Ascending aorta (tissue), 2 donors: Measurements from ENCODE around the gene CCDC170. TPM values are rescaled to one million over a fixed set of nuclear protein-coding genes. Genes with fewer than 3 reads are reported as not detected.

ENCODE experiments used
- DNase-seq, 2 donors: peaks; one replicate each; pipeline ENCODE4 v3.0.0-alpha.2; 2019; ENCODE audit warnings: low spot score in 2 of 2
- H3K27ac ChIP-seq, 2 donors: fragments of 200-600 bp; sonication (generic); one replicate each; pipeline ENCODE4 v1.5.1; 2016 to 2017; ENCODE audit warnings: mild to moderate bottlenecking in 1 of 2
- H3K27me3 ChIP-seq: fragments of 200-600 bp; sonication (generic); one replicate; pipeline ENCODE4 v1.5.1; 2017
- H3K36me3 ChIP-seq, 2 donors: fragments of 200-600 bp; sonication (generic); one replicate each; pipeline ENCODE4 v1.5.1; 2016
- H3K4me1 ChIP-seq, 2 donors: fragments of 200-600 bp; sonication (generic); one replicate each; pipeline ENCODE4 v1.5.1; 2016 to 2017; ENCODE audit warnings: mild to moderate bottlenecking in 1 of 2
- H3K4me3 ChIP-seq, 2 donors: fragments of 200-600 bp; sonication (generic); one replicate each; pipeline ENCODE4 v1.5.1; 2016 to 2017; ENCODE audit warnings: mild to moderate bottlenecking in 1 of 2
- H3K9me3 ChIP-seq, 2 donors: fragments of 200-600 bp; sonication (generic); one replicate each; pipeline ENCODE4 v1.5.1; 2016
- CTCF ChIP-seq, 3 experiments: fragments of 200-600 bp in 2 of 3; fragments of 450-650 bp in 1 of 3; sonication (generic) in 2 of 3; IDR thresholded peaks; one replicate each; pipeline ENCODE4 v1.5.1; 2016 to 2019; ENCODE audit warnings: antibody characterized with exemption in 3 of 3, mild to moderate bottlenecking in 1 of 3, moderate library complexity in 1 of 3
- intact Hi-C: fragments of 100-400 bp; cut with DNase I; formaldehyde crosslinking; loops from one replicate; pipeline ENCODE4 v1.15.1; 2023
- total RNA-seq: library from RNA; depleted of rRNA; stranded (reverse); fragments of >200 nt; gene quantifications from one replicate; pipeline ENCODE4 v1.1.0, GENCODE V29; 2016

The CCDC170 gene
- total RNA-seq, 1 donor from 2014 or later = not detected

- H3K4me3 ChIP-seq = no peak overlapping the region
- intact Hi-C loops = no loop called here
Measured at GRCh38 chr6:151464702-151465101, 29.1 kb upstream of the CCDC170 start.

GRCh38 chr6:151475653-151476523 is 17.9 kb upstream of the CCDC170 start:
- Histone ChIP-seq H3K27ac (no peak overlapping the region), H3K4me3 (peak overlapping the region in 1 of 2 donors; percentile 9), H3K36me3 (no peaks in the 10 kb centered on the region), H3K9me3 (no peaks in the 10 kb centered on the region), H3K4me1 (peaks cover 0 to 3% of the 10 kb centered on the region in 2 donors), H3K27me3 (no peaks in the 10 kb centered on the region)
- intact Hi-C loops = loop anchor here (1.0 to 5.0 kb wide), 3 partner anchors 34 to 84 kb away; partner anchors contain the start of gene ZBTB2
- DNase-seq = no peak
- TF ChIP-seq CTCF (IDR thresholded peaks at IDR 0.05) = peak; percentile 59 to 83 (median 67)

More at GRCh38 chr6:151464702-151465101, 29.1 kb upstream of the CCDC170 start:
- Histone ChIP-seq H3K27me3 (no peaks in the 10 kb centered on the region), H3K36me3 (peaks cover 22 to 39% of the 10 kb centered on the region in 2 donors), H3K4me1 (no peaks in the 10 kb centered on the region), H3K27ac (no peak overlapping the region), H3K9me3 (no peaks in the 10 kb centered on the region)
- DNase-seq = no peak
- no peak for TF ChIP-seq CTCF (IDR thresholded peaks at IDR 0.05)

- Histone ChIP-seq H3K36me3 (no peaks in the 10 kb centered on the region), H3K4me1 (peaks cover 0 to 3% of the 10 kb centered on the region in 2 donors), H3K27ac (no peak overlapping the region), H3K9me3 (no peaks in the 10 kb centered on the region), H3K27me3 (no peaks in the 10 kb centered on the region), H3K4me3 (no peak overlapping the region)
- no peak for TF ChIP-seq CTCF (IDR thresholded peaks at IDR 0.05)
- intact Hi-C loops = loop anchor here (5.0 kb wide), 1 partner anchor 85 kb away; the partner anchor contains the start of gene ZBTB2
- DNase-seq = no peak
Measured at GRCh38 chr6:151477726-151478125, 16.1 kb upstream of the CCDC170 start.

- Histone ChIP-seq H3K36me3 (no peaks in the 10 kb centered on the region), H3K27me3 (no peaks in the 10 kb centered on the region), H3K4me1 (peaks cover 0 to 3% of the 10 kb centered on the region in 2 donors), H3K27ac (no peak overlapping the region), H3K9me3 (no peaks in the 10 kb centered on the region), H3K4me3 (no peak overlapping the region)
- TF ChIP-seq CTCF (IDR thresholded peaks at IDR 0.05) = no peak
- intact Hi-C loops = loop anchor here (5.0 kb wide), 1 partner anchor 86 kb away; the partner anchor contains the start of gene ZBTB2
- no peak for DNase-seq
Measured at GRCh38 chr6:151478670-151479069, 15.1 kb upstream of the CCDC170 start.

- Histone ChIP-seq H3K9me3 (no peaks in the 10 kb centered on the region), H3K4me3 (no peak overlapping the region), H3K36me3 (no peaks in the 10 kb centered on the region), H3K27me3 (no peaks in the 10 kb centered on the region), H3K27ac (no peak overlapping the region), H3K4me1 (no peaks in the 10 kb centered on the region)
- DNase-seq = no peak
- no peak for TF ChIP-seq CTCF (IDR thresholded peaks at IDR 0.05)
- intact Hi-C loops = no loop called here
Measured at GRCh38 chr6:151481786-151482185, 12.0 kb upstream of the CCDC170 start.
